Prostate gland (tissue), 2 donors: ENCODE results near the gene NBAS.

ENCODE experiments used
- POLR2AphosphoS5 ChIP-seq: sonication (generic); formaldehyde crosslinking; IDR thresholded peaks from one replicate; pipeline ENCODE4 v1.6.1; 2017; ENCODE audit warnings: antibody characterized with exemption
- TF ChIP-seq, protein P1 (sequence below), 4 experiments: fragments of 200-600 bp in 2 of 4; fragments of 450-650 bp in 2 of 4; sonication (generic) in 2 of 4; IDR thresholded peaks; 1 replicate in 3 of 4; 2 replicates in 1 of 4; pipeline ENCODE4 v1.5.1; 2016 to 2019; ENCODE audit warnings: antibody characterized with exemption in 4 of 4, mild to moderate bottlenecking in 2 of 4, moderate library complexity in 2 of 4

DNA sequence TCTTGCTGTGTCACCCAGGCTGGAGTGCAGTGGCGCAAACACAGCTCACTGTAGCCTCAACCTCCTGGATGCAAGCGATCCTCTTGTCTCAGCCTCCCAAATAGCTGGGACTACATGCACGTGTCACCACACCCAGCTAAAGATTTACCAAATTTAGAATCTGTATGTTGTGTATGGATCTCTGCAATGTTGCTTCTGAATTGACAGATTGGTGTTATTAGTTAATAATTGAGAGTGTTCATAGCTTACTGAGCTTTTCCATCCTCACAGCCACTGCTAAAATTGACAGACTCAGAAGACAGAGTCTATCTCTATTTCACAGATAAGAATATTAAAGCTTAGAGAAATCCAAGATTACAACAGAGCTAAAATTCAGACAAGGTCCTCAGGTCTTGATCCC, 4.3 kb upstream of the NBAS start:
- TF ChIP-seq, protein P1, sequence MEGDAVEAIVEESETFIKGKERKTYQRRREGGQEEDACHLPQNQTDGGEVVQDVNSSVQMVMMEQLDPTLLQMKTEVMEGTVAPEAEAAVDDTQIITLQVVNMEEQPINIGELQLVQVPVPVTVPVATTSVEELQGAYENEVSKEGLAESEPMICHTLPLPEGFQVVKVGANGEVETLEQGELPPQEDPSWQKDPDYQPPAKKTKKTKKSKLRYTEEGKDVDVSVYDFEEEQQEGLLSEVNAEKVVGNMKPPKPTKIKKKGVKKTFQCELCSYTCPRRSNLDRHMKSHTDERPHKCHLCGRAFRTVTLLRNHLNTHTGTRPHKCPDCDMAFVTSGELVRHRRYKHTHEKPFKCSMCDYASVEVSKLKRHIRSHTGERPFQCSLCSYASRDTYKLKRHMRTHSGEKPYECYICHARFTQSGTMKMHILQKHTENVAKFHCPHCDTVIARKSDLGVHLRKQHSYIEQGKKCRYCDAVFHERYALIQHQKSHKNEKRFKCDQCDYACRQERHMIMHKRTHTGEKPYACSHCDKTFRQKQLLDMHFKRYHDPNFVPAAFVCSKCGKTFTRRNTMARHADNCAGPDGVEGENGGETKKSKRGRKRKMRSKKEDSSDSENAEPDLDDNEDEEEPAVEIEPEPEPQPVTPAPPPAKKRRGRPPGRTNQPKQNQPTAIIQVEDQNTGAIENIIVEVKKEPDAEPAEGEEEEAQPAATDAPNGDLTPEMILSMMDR (IDR thresholded peaks at IDR 0.05), result no peak
- TF ChIP-seq POLR2AphosphoS5, result no peak
